ENCODE results near the gene ELK3. TPM values are rescaled to one million over a fixed set of nuclear protein-coding genes. Genes with fewer than 3 reads are reported as not detected.

ELK3 gene
- total and polyA plus RNA-seq, 2 of the 8 experiments (the other 6 are each of a cell fraction or from before 2014, with no cell fraction given): 3.5 to 14.3 TPM

DNA sequence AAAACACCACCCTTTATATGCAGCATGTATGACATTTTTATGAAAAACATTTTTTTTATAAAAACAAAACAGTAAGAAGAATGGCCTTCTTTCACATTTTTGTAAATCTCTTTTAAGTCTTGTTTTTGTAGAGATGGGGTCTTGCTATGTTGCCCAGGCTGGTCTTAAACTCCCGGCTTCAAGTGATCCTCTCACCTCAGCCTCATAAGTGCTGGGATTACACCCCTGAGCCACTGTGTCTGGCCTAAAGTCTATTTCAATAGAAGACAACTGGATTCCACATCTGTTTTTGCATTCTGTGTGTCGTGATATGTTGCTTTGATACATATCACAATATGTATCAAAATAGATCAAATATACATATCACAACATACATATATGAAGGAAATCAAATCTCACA, 98.9 kb downstream of the ELK3 start:
- H3K4ac ChIP-seq (replicated peaks; ENCODE audit: insufficient read length, low read depth, low read length): no peak overlapping the region
- H4K5ac ChIP-seq (ENCODE audit: insufficient read length, low read depth, low read length): no peak overlapping the region
- no peak overlapping the region for H3K14ac ChIP-seq (ENCODE audit: insufficient read length)
- FAIRE-seq: no peak
- no peak overlapping the region for H3K18ac ChIP-seq (ENCODE audit: extremely low read depth, low read length)
- no peak overlapping the region for H2BK12ac ChIP-seq (ENCODE audit: low read depth, low read length)
- no peak overlapping the region for H3K27ac ChIP-seq (ENCODE audit: low read depth, low read length)
- no peaks in the 10 kb centered on the region for H3K23me2 ChIP-seq (ENCODE audit: low read depth, low read length)
- DNase-seq (ENCODE audit: low read depth in 1 of 2, low spot score in 2 of 2): no peak
- H4K91ac ChIP-seq (replicated peaks; ENCODE audit: insufficient read length, low read length): no peak overlapping the region
- H2AK5ac ChIP-seq (ENCODE audit: low read depth, low read length): no peak overlapping the region
- H3K79me1 ChIP-seq (ENCODE audit: low read depth, low read length): no peaks in the 10 kb centered on the region
- ChIA-PET POLR2A (ENCODE audit: partially characterized antibody) (interaction anchor here (1.3 kb wide), 1 partner anchor 10 kb away, joined by 4 read pairs; no protein-coding TSS in a partner anchor), CTCF (ENCODE audit: partially characterized antibody) (no interaction called here)
- H2AFZ ChIP-seq (ENCODE audit: low read length): no peak overlapping the region
- TF ChIP-seq TBP (IDR thresholded peaks at IDR 0.05; ENCODE audit: low read depth, low read length) (no peak), TCF12 (IDR thresholded peaks at IDR 0.05; ENCODE audit: low read depth, low read length) (no peak), JUND (IDR thresholded peaks at IDR 0.05; ENCODE audit: low read length) (no peak), SAP30 (IDR thresholded peaks at IDR 0.05; ENCODE audit: insufficient read depth, insufficient replicate concordance, low read length) (no peak), ZNF274 (IDR thresholded peaks at IDR 0.05; ENCODE audit: borderline replicate concordance, extremely low read depth, low read length) (no peak), POLR2AphosphoS5 (IDR thresholded peaks at IDR 0.05; ENCODE audit: low read depth, low read length) (no peak), KDM4A (IDR thresholded peaks at IDR 0.05; ENCODE audit: low read depth, low read length, severe bottlenecking) (no peak)
- no peak overlapping the region for H2BK120ac ChIP-seq (replicated peaks; ENCODE audit: low read depth, low read length)
- H2BK15ac ChIP-seq (ENCODE audit: low read length): no peak overlapping the region
- H2BK20ac ChIP-seq (ENCODE audit: low read length): no peak overlapping the region
- H3K4me1 ChIP-seq (replicated peaks in 1 of 4; ENCODE audit: control insufficient read depth in 3 of 4, insufficient read depth in 4 of 4, low read length in 3 of 4): no peaks in the 10 kb centered on the region; a peak in 1 of 7 replicates
- no peaks in the 10 kb centered on the region for H3K9me3 ChIP-seq (ENCODE audit: insufficient read depth in 2 of 2, low read depth in 1 of 2, low read length in 1 of 2)
- H2BK5ac ChIP-seq (ENCODE audit: low read depth, low read length): no peak overlapping the region
- H4K8ac ChIP-seq (ENCODE audit: extremely low read depth, insufficient read depth, low read length): no peak overlapping the region
- WGBS, 2 experiments (ENCODE audit: extremely low coverage in 1 of 2, insufficient coverage in 1 of 2, insufficient read length in 1 of 2, insufficient replicate concordance in 2 of 2, low coverage in 1 of 2, low lambda C conversion rate in 2 of 2, missing lambda C conversion rate in 1 of 2): 98% methylated on average over 2 of the region's 2 CpGs; no CpG with 5 or more reads in 1 of the 2 experiments
- no peaks in the 10 kb centered on the region for H4K20me1 ChIP-seq (replicated peaks in 1 of 2; ENCODE audit: control insufficient read depth in 1 of 2, insufficient read depth in 2 of 2, low read length in 2 of 2)
- no peak overlapping the region for H3K4me3 ChIP-seq (ENCODE audit: extremely low read depth in 1 of 4, insufficient read depth in 2 of 4, low read depth in 3 of 4, low read length in 4 of 4)
- H3K9ac ChIP-seq (replicated peaks in 1 of 4; ENCODE audit: extremely low read depth in 1 of 4, low read depth in 3 of 4, low read length in 3 of 4): no peak overlapping the region
- no peaks in the 10 kb centered on the region for H3K27me3 ChIP-seq (replicated peaks in 1 of 4; ENCODE audit: control insufficient read depth in 3 of 4, extremely low read depth in 1 of 4, insufficient read depth in 3 of 4, low read length in 3 of 4)
- peaks cover 0 to 15% (median 0%) of the 10 kb centered on the region in 4 experiments; a peak in 2 of 8 replicates for H3K36me3 ChIP-seq (ENCODE audit: control insufficient read depth in 2 of 4, insufficient read depth in 4 of 4, low read length in 3 of 4)
- H3K23ac ChIP-seq (ENCODE audit: insufficient read length): no peak overlapping the region
- no peaks in the 10 kb centered on the region for H3K79me2 ChIP-seq (ENCODE audit: control insufficient read depth in 1 of 2, insufficient read depth in 2 of 2, low read length in 2 of 2)
- no peak overlapping the region for H3K4me2 ChIP-seq (ENCODE audit: insufficient read depth in 1 of 2, low read depth in 2 of 2, low read length in 2 of 2)
- H3K56ac ChIP-seq (replicated peaks; ENCODE audit: insufficient read length, low read depth, low read length): no peak overlapping the region
